Peyer's patch (tissue), 4 donors: ENCODE measurements around the gene C11orf97. TPM values are rescaled to one million over a fixed set of nuclear protein-coding genes. Genes with fewer than 3 reads are reported as not detected.
"Not testable (repeated sequence)": the region's sequence is repeated elsewhere in the genome, so short reads cannot be mapped to it uniquely, and the experiment has no call there.

ENCODE experiments used
- DNase-seq, 3 donors: peaks; one replicate each; pipeline ENCODE4 v3.0.0-alpha.2; 2017 to 2019
- H3K27ac ChIP-seq, 4 donors: fragments of 200-600 bp; sonication (generic); one replicate each; pipeline ENCODE4 v1.5.1; 2016 to 2019
- H3K27me3 ChIP-seq, 2 donors: fragments of 200-600 bp; sonication (generic); one replicate each; pipeline ENCODE4 v1.5.1; 2019
- H3K36me3 ChIP-seq, 3 donors: fragments of 200-600 bp; sonication (generic); one replicate each; pipeline ENCODE4 v1.5.1; 2016 to 2019
- H3K4me1 ChIP-seq, 4 donors: fragments of 200-600 bp; sonication (generic); one replicate each; pipeline ENCODE4 v1.5.1; 2016 to 2019
- H3K4me3 ChIP-seq, 4 donors: fragments of 200-600 bp; sonication (generic); 1 replicate in 3 of 4; 2 replicates in 1 of 4; pipeline ENCODE4 v1.5.1; 2016 to 2019; ENCODE audit warnings: mild to moderate bottlenecking in 1 of 4
- H3K9me3 ChIP-seq, 4 donors: fragments of 200-600 bp; sonication (generic); one replicate each; pipeline ENCODE4 v1.5.1; 2016 to 2019; ENCODE audit warnings: mild to moderate bottlenecking in 1 of 4
- POLR2A ChIP-seq, 2 donors: fragments of 450-650 bp; IDR thresholded peaks; one replicate each; pipeline ENCODE4 v1.5.1; 2017; ENCODE audit warnings: antibody characterized with exemption in 2 of 2, mild to moderate bottlenecking in 2 of 2, moderate library complexity in 2 of 2
- total RNA-seq, 4 donors: library from RNA; depleted of rRNA; stranded (reverse); fragments of >200 nt; gene quantifications; one replicate each; pipeline ENCODE4 v1.1.0, GENCODE V29; 2016
- TF ChIP-seq, protein P1 (sequence below), 6 experiments: fragments of 450-650 bp in 4 of 6; fragments of 200-600 bp in 2 of 6; sonication (generic) in 1 of 6; IDR thresholded peaks; one replicate each; pipeline ENCODE4 v1.5.1; 2017 to 2019; ENCODE audit warnings: antibody characterized with exemption in 6 of 6, mild to moderate bottlenecking in 3 of 6, moderate library complexity in 1 of 6

C11orf97 gene
- total RNA-seq, 4 donors from 2014 or later: not detected

DNA sequence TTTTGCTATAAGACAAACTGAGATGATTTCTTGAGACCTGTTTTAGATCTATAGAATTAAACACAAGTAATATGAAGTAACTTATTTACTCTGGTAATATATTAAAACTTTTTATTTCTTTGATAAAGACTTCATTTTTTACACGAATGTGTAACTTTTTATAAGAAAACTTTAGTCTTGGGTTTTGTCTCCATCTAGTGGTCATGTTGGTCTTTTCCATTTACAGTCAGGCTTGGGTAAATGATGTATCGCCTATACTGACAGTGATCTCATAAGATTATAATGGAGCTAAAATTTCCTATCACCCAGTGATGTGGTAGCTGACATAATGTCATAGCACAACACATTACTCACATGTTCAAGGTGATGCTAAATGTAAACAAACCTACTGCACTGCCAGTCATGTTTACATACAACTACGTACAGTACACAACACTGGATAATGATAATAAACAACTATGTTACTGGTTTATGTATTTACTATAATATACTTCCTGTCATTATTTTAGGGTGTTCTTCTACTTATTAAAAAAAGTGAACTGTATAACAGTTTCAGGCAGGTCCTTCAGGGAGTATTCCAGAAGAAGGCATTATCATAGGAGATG, 7.5 kb upstream of the C11orf97 start:
- H3K36me3 ChIP-seq: no peaks in the 10 kb centered on the region
- H3K27ac ChIP-seq: no peak overlapping the region
- no peaks in the 10 kb centered on the region for H3K4me1 ChIP-seq
- TF ChIP-seq POLR2A (IDR thresholded peaks at IDR 0.05): no peak
- TF ChIP-seq, protein P1, sequence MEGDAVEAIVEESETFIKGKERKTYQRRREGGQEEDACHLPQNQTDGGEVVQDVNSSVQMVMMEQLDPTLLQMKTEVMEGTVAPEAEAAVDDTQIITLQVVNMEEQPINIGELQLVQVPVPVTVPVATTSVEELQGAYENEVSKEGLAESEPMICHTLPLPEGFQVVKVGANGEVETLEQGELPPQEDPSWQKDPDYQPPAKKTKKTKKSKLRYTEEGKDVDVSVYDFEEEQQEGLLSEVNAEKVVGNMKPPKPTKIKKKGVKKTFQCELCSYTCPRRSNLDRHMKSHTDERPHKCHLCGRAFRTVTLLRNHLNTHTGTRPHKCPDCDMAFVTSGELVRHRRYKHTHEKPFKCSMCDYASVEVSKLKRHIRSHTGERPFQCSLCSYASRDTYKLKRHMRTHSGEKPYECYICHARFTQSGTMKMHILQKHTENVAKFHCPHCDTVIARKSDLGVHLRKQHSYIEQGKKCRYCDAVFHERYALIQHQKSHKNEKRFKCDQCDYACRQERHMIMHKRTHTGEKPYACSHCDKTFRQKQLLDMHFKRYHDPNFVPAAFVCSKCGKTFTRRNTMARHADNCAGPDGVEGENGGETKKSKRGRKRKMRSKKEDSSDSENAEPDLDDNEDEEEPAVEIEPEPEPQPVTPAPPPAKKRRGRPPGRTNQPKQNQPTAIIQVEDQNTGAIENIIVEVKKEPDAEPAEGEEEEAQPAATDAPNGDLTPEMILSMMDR (IDR thresholded peaks at IDR 0.05): peak; percentile 52 to 72 (median 66)
- H3K27me3 ChIP-seq: no peaks in the 10 kb centered on the region
- DNase-seq: no peak
- no peak overlapping the region for H3K4me3 ChIP-seq
- no peaks in the 10 kb centered on the region for H3K9me3 ChIP-seq

- peak in 1 of 3 donors; percentile 56 for DNase-seq
- H3K4me3 ChIP-seq, H3K27ac ChIP-seq, H3K9me3 ChIP-seq, H3K36me3 ChIP-seq, H3K27me3 ChIP-seq, H3K4me1 ChIP-seq: not testable (repeated sequence)
Measured at GRCh38 chr11:94506513-94506912, 5.7 kb upstream of the C11orf97 start.

DNA sequence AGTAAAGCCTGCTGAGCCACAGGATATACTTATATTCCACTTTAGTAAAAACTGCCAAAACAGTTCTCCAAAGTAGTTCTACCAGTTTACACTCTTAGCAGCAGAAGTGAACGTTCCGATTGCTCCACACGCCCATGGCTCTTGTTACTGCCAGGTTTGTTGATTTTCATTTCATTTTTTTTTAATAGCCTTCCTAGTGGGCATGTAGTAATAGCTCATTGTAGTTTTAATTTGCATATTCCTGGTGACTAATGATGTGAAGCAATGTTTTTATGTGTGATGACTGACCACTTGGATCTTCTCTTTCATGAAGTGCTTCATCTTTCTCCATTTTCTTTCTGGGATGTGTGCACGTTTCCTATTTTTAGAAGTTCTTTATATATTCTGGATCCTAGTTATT, 4.8 kb upstream of the C11orf97 start:
- no peak overlapping the region for H3K27ac ChIP-seq
- TF ChIP-seq POLR2A (IDR thresholded peaks at IDR 0.05): no peak
- TF ChIP-seq, protein P1 (IDR thresholded peaks at IDR 0.05): no peak
- H3K4me3 ChIP-seq: no peak overlapping the region
- H3K4me1 ChIP-seq: peaks cover 0 to 8% (median 0%) of the 10 kb centered on the region in 4 donors
- no peaks in the 10 kb centered on the region for H3K9me3 ChIP-seq
- DNase-seq: no peak
- H3K36me3 ChIP-seq: no peaks in the 10 kb centered on the region
- H3K27me3 ChIP-seq: no peaks in the 10 kb centered on the region

DNA sequence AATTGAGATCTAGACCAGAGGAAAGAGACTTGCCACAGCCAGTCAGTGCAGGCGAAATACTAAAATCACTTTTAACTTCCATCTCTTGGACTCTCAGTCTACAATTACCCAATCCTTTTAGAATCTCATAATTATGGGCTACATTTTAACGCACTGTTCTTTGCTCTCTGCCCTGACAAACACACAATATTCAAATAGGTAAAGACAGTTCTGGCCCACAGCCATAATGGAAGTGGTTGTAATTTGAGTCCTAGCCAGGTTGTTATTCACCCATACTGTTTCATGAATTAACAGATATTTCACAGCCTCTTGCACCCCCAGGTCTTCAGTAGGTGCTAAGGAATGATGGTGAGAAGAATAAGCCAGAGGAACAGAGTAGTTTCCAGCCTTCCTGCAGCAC, 830 bp downstream of the C11orf97 start:
- H3K4me1 ChIP-seq: peaks cover 0 to 18% (median 0%) of the 10 kb centered on the region in 4 donors
- no peaks in the 10 kb centered on the region for H3K9me3 ChIP-seq
- peak overlapping the region in 2 of 4 donors; percentile 67 to 68 for H3K4me3 ChIP-seq
- TF ChIP-seq POLR2A (IDR thresholded peaks at IDR 0.05): no peak
- TF ChIP-seq, protein P1 (IDR thresholded peaks at IDR 0.05): no peak
- no peaks in the 10 kb centered on the region for H3K27me3 ChIP-seq
- H3K36me3 ChIP-seq: no peaks in the 10 kb centered on the region
- no peak overlapping the region for H3K27ac ChIP-seq
- DNase-seq: peak in 1 of 3 donors; percentile 50

GRCh38 chr11:94515398-94515797, 3.1 kb downstream of the C11orf97 start:
- no peak overlapping the region for H3K4me3 ChIP-seq
- no peaks in the 10 kb centered on the region for H3K27me3 ChIP-seq
- no peak for DNase-seq
- H3K9me3 ChIP-seq: no peaks in the 10 kb centered on the region
- peaks cover 0 to 18% (median 0%) of the 10 kb centered on the region in 4 donors for H3K4me1 ChIP-seq
- H3K27ac ChIP-seq: no peak overlapping the region
- H3K36me3 ChIP-seq: no peaks in the 10 kb centered on the region
- no peak for TF ChIP-seq POLR2A (IDR thresholded peaks at IDR 0.05)
- TF ChIP-seq, protein P1 (IDR thresholded peaks at IDR 0.05): no peak

DNA sequence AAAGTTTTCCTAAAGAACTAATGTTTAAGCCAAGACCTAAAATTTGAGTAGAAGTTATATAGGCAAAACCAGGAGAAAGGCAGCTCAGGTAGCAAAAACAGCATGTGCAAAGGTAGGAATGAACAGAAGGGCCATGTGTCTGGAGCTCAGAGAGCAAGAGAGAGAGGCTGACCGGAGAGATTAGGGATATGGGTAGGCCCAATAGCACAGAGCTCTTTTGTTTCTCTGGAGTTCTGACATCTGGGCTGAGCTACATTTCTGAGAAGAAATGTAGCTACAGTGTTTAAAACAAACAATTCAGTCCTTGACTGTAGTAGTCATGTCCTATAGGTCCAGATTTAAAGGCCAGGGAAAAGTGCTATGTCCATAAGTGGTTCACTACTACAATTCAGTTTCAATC, 4.5 kb downstream of the C11orf97 start:
- Histone ChIP-seq H3K36me3 (no peaks in the 10 kb centered on the region), H3K9me3 (no peaks in the 10 kb centered on the region), H3K4me1 (peaks cover 0 to 18% (median 0%) of the 10 kb centered on the region in 4 donors), H3K27me3 (no peaks in the 10 kb centered on the region), H3K4me3 (no peak overlapping the region), H3K27ac (no peak overlapping the region)
- no peak for DNase-seq
- no peak for TF ChIP-seq POLR2A (IDR thresholded peaks at IDR 0.05)
- TF ChIP-seq, protein P1 (IDR thresholded peaks at IDR 0.05): no peak
